Activated CD8-positive, alpha-beta memory T cell treated with anti-CD3 and anti-CD28 coated beads for 24 hours (primary cell): Measurements from ENCODE around the gene SH2D3A.
"Not testable (repeated sequence)": the region's sequence is repeated elsewhere in the genome, so short reads cannot be mapped to it uniquely, and the experiment has no call there.

Source experiments
- DNase-seq: peaks from one replicate; pipeline ENCODE4 v3.0.0-alpha.2; 2020

The SH2D3A gene

GRCh38 chr19:6719540-6719861 lies 47.7 kb downstream of the SH2D3A start:
- no peak for DNase-seq

GRCh38 chr19:6718741-6719539 lies 48.3 kb downstream of the SH2D3A start:
- DNase-seq, result no peak

- DNase-seq, result no peak
These were observed 49.0 kb downstream of the SH2D3A start for GRCh38 chr19:6718111-6718740.

- no peak for DNase-seq
These were observed 49.7 kb downstream of the SH2D3A start for GRCh38 chr19:6717441-6717971.

- no peak for DNase-seq
These were observed 50.2 kb downstream of the SH2D3A start for GRCh38 chr19:6717036-6717435.

GRCh38 chr19:6716610-6716970 lies 50.6 kb downstream of the SH2D3A start:
- DNase-seq, result no peak

- no peak for DNase-seq
These were observed 52.3 kb downstream of the SH2D3A start for GRCh38 chr19:6714749-6715555.

GRCh38 chr19:6713773-6714692 lies 53.2 kb downstream of the SH2D3A start:
- no peak for DNase-seq

- DNase-seq, result no peak
These were observed 54.3 kb downstream of the SH2D3A start for GRCh38 chr19:6712692-6713670.

- no peak for DNase-seq
These were observed 55.0 kb downstream of the SH2D3A start for GRCh38 chr19:6712231-6712630.

- DNase-seq, result no peak
These were observed 55.6 kb downstream of the SH2D3A start for GRCh38 chr19:6711605-6712004.

GRCh38 chr19:6711078-6711361 lies 56.2 kb downstream of the SH2D3A start:
- no peak for DNase-seq

GRCh38 chr19:6710273-6711077 lies 56.8 kb downstream of the SH2D3A start:
- DNase-seq, result no peak

- DNase-seq, result no peak
These were observed 57.7 kb downstream of the SH2D3A start for GRCh38 chr19:6709549-6709948.

GRCh38 chr19:6708913-6709312 lies 58.3 kb downstream of the SH2D3A start:
- DNase-seq, result not testable (repeated sequence)

GRCh38 chr19:6708346-6708745 lies 58.9 kb downstream of the SH2D3A start:
- DNase-seq, result no peak

- no peak for DNase-seq
These were observed 59.6 kb downstream of the SH2D3A start for GRCh38 chr19:6707658-6708018.

GRCh38 chr19:6707011-6707657 lies 60.1 kb downstream of the SH2D3A start:
- no peak for DNase-seq

- no peak for DNase-seq
These were observed 60.6 kb downstream of the SH2D3A start for GRCh38 chr19:6706633-6706958.

GRCh38 chr19:6705931-6706632 lies 61.2 kb downstream of the SH2D3A start:
- DNase-seq, result no peak
